Subcutaneous adipose tissue (tissue), 4 donors: ENCODE measurements around the gene SEPHS2. TPM values are rescaled to one million over a fixed set of nuclear protein-coding genes. Genes with fewer than 3 reads are reported as not detected.

ENCODE experiments used
- total RNA-seq, 4 donors: library from RNA; depleted of rRNA; stranded (reverse); fragments of >200 nt; gene quantifications; one replicate each; pipeline ENCODE4 v1.1.0, GENCODE V29; 2016
- TF ChIP-seq, protein P1 (sequence below): fragments of 450-650 bp; IDR thresholded peaks from one replicate; pipeline ENCODE4 v1.5.1; 2016; ENCODE audit warnings: low read depth, mild to moderate bottlenecking, control low read depth, antibody characterized with exemption, moderate library complexity

Gene SEPHS2
- total RNA-seq, 4 donors from 2014 or later = 27.7 to 42.3 (median 29.4) TPM

DNA sequence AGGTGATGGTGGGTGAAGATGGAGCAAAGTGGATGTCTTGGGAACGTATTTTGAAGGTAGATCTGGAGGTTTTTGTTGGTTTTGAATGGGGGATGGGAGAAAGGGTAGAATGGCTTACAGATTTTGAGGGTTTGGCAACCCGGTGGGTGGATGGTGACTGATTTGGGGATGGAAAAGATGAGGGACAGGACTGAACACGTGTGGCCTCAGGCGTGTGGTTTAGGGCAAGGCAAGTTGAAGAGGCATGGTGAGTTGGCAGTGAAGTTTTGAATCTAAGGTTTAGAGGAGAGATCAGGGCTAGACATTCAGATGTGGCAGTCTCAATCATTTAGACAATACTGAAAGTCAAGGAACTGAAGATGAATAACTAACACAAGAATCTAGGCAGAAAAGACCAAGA, 10.8 kb downstream of the SEPHS2 start:
- TF ChIP-seq, protein P1, sequence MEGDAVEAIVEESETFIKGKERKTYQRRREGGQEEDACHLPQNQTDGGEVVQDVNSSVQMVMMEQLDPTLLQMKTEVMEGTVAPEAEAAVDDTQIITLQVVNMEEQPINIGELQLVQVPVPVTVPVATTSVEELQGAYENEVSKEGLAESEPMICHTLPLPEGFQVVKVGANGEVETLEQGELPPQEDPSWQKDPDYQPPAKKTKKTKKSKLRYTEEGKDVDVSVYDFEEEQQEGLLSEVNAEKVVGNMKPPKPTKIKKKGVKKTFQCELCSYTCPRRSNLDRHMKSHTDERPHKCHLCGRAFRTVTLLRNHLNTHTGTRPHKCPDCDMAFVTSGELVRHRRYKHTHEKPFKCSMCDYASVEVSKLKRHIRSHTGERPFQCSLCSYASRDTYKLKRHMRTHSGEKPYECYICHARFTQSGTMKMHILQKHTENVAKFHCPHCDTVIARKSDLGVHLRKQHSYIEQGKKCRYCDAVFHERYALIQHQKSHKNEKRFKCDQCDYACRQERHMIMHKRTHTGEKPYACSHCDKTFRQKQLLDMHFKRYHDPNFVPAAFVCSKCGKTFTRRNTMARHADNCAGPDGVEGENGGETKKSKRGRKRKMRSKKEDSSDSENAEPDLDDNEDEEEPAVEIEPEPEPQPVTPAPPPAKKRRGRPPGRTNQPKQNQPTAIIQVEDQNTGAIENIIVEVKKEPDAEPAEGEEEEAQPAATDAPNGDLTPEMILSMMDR = no peak

DNA sequence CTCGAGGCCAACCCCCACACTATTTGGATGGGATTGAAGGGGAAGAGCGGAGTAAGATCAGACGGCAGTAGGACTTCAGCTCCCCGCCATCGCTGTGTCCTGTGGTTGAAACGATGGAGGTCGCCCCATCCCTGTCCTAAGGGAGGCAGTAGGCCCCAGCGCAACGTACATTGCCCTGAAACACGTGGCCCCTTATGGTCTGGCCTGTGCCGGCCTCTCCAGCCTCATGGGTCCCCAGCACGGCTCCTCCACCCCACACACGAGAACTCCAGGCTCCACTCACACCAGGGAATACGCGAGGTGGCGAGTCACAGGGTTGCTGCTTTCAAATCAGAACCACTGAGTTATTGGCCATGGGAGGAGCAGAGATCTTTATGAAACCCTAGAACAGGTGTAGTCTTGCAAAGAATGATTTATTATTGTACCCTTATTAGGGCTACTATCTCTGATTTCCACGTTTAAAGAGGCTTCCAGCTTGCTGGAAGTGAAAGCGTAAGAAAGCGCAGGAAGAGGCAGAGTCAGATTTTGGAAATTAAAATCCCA, 15.2 kb downstream of the SEPHS2 start:
- TF ChIP-seq, protein P1 = no peak

DNA sequence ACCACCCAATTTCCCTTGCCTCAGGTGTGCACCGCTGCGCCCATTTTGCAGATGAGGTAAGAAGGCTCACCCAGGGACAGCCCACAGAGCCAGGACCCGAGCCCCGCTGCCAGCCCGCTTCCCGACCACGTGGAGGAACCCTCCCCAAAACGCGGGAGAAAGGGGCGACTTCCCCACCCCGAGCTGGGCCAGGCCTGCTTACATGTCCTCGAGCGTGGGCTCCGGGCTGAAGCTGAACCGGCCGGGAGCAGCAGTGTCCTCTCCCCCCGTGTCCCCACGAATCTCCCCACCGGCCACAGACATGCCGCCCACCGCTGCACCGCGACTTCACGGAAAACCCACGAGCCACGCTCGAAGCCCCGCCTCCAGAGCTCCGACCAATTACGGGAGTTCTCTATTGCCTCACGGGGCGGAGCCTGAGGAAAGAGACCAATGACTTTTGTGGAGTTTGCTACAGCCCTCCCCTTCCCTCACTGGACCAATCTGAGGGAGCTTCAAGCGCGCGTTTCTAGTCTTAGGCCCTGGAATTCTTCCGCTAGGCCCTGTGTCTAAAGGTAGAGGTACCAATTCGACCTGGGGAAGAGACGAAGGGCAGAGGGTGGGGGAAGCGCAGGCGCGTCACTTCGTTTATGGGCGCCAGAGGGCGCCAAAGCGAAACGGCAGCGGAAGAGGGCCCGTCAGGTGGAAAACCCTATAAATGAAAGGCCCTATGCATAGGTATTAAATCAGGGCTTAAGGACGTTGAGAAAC, 15.8 kb downstream of the SEPHS2 start, which contains the start of gene DCTPP1:
TSS of gene DCTPP1 (minus strand) at position 353 of the 750 bp plus-strand sequence. CDS start at position 303, 50 bp downstream.
- TF ChIP-seq, protein P1 = no peak

DNA sequence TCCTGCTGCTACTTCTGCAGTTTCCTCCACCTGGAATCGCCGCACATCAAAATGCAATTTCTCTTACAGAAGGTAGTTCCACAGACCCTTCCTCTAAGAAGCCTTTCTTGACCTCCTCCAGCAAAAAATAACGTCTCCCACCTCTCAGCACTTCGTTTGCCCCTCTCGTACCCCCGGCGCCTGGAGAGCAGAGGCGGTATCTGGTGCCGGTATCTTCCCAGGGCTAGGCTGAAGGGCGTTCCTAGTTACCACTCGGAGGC, 16.3 kb downstream of the SEPHS2 start:
- TF ChIP-seq, protein P1 = no peak

DNA sequence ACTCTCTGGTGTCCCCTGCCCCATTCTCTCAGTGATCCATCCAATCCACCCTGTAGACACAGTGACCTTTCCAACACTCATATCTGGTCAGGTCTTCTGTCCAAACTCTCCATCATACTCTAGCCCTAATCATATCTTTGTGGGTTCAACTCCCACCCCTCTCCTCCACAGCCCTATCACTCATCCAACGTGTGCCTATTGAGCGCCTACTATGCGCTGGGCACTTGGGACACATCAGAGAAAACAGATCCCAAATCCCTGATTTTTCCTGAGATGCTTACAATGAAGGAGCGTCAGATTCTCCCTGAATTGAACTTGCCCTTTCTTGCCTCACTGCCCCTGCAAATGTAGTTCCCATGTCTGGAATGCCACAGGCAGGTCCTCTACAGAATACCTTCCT, 17.6 kb downstream of the SEPHS2 start:
- TF ChIP-seq, protein P1 = no peak

DNA sequence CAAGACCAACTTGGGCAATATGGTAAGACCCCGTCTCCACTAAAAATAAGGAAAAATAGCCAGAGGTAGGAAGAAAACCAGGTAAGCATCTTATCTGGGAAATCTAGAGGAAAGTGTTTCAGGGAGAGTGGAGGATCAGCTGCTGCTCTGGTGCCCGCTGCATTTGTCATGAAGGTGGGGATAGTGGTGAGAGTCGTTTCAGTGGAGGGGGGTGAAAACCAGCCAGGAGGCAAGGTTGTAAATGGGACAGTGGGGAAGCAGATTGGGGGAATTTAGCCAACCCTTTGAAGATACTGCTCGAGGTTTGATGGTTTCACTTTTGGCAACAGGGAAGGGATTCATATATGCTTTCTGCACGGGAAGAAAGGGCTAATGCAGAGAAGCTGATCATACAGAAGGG, 24.7 kb downstream of the SEPHS2 start:
- TF ChIP-seq, protein P1 = no peak

DNA sequence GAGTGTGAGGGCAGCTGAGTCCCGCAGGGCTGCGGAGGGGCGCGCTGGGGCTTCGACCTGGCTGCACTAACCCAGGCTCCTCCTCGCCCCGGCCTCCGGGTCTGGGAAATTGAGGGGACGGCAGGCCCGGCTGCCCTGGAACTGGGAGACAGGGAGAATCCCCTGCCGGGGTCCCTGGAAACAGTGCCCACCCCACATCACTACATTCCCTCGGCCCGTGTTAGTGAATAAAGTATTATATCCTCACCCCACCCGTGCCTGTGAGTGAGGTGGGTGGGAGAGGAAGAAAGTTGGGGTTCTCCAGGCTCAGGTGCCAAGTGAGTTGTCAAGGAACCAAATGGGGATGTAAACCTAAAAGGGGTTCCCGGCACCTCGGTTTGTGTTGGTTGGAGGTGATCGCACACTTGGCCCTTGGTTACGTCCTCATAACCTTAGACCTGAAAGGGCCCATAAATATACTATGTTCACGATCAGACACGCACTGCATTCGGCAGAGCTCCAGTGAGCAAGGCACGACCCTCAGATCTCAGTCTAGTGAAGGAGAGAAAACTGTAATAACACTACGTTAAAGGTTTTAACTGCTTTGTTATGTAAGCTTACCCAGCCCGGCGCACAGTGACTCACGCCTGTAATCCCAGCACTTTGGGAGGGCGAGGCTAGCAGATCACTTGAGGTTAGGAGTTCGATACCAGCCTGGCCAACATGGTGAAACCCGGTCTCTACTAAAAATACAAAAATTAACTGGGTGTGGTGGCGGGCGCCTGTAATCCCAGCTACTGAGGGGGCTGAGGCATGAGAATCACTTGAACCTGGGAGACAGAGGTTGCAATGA, 27.1 kb downstream of the SEPHS2 start:
- TF ChIP-seq, protein P1 = no peak
